ENCODE results near the gene ZNF618.

ZNF618 gene, protein sequence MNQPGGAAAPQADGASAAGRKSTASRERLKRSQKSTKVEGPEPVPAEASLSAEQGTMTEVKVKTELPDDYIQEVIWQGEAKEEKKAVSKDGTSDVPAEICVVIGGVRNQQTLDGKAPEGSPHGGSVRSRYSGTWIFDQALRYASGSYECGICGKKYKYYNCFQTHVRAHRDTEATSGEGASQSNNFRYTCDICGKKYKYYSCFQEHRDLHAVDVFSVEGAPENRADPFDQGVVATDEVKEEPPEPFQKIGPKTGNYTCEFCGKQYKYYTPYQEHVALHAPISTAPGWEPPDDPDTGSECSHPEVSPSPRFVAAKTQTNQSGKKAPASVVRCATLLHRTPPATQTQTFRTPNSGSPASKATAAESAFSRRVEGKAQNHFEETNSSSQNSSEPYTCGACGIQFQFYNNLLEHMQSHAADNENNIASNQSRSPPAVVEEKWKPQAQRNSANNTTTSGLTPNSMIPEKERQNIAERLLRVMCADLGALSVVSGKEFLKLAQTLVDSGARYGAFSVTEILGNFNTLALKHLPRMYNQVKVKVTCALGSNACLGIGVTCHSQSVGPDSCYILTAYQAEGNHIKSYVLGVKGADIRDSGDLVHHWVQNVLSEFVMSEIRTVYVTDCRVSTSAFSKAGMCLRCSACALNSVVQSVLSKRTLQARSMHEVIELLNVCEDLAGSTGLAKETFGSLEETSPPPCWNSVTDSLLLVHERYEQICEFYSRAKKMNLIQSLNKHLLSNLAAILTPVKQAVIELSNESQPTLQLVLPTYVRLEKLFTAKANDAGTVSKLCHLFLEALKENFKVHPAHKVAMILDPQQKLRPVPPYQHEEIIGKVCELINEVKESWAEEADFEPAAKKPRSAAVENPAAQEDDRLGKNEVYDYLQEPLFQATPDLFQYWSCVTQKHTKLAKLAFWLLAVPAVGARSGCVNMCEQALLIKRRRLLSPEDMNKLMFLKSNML

GRCh38 chr9:113876151-113876992 is at the start of gene ZNF618:
Gene ZNF618 (plus strand): TSS chr9:113876309. CDS start chr9:113876381, 72 bp downstream.
- DNase-seq (ENCODE audit: low read depth), result no peak

GRCh38 chr9:113828221-113828620 is 47.9 kb upstream of the ZNF618 start:
- DNase-seq (ENCODE audit: low read depth), result no peak

- no peak for DNase-seq (ENCODE audit: low read depth)
Measured at GRCh38 chr9:113837334-113837733, 38.8 kb upstream of the ZNF618 start.

- no peak for DNase-seq (ENCODE audit: low read depth)
Measured at GRCh38 chr9:113842086-113842485, 34.0 kb upstream of the ZNF618 start.

DNA sequence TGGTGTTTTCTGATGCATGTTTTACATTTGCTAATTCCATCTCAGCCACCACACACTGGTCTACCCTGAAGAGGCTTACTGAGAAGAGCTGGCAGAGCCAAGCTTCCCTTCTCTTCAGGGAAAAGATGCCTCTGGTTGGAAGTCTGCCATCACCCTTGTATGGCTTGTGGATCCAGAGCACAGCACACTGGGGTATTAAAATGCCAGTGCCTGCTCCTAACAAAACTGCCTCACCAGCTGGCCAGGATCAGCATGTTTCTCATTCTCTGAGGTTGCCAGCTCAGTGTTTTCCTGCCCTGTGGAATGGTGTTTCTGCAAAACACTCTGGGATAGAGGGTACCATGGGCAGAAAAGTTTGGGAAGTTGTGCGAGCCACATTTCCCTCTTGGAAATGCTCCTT is 31.6 kb upstream of the ZNF618 start:
- DNase-seq (ENCODE audit: low read depth), result no peak

DNA sequence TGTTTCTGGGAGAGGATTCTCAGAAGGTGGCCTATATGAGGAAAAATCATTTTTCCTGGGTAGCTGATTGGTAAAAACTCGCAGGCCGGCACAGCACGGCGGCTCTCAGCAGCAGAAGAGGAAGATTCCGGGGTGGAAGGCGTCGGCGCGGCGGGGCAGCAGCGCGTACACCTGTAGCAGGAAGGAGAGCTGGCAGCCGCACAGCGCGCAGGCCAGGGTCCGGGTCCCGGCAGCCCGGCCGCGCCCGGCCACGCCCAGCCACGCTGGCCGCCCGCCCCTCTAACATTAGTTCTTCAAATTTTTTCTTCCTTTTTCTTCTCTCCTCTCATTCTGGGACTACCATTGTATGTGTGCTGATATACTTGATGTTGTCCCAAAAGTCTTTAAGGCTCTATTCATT is 24.8 kb upstream of the ZNF618 start:
- DNase-seq (ENCODE audit: low read depth), result no peak

DNA sequence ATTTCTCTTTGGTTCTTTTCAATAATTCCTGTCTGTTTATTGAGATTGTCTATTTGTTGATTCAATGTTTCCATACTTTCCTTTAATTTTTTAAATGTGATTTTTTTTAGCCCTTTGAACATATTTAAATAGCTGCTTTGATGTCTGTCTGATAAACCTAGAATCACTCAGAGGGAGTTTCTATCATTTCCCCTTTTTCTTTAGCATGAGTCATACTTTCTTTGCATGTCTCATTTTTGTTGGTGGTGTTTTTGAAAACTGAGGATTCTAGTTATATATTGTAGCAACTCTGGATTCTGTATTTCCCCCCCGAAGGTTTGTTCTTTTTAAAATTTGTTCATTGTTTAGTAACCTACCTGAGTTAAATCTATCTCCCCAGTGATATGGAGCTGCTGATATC is 24.2 kb upstream of the ZNF618 start:
- no peak for DNase-seq (ENCODE audit: low read depth)

DNA sequence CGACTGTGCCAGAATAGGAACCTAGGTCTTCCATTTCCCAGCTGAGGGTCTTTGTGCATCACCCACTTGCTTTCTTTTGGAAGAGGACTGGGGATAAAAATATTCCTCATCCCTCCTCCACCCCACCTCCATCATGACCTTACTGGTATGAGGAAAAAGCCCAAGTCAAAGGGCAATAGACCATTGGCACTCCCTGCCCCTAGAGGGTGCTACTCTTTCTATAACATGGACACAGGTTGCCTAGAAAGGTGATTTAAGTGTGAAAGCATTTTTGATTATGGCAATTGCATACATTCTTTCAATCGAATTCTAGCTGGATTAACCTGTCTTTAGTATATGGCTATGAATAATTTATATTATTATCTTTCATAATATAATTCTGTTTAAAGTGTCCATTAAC is 22.8 kb upstream of the ZNF618 start:
- DNase-seq (ENCODE audit: low read depth), result no peak

GRCh38 chr9:113854310-113854709 is 21.8 kb upstream of the ZNF618 start:
- no peak for DNase-seq (ENCODE audit: low read depth)

DNA sequence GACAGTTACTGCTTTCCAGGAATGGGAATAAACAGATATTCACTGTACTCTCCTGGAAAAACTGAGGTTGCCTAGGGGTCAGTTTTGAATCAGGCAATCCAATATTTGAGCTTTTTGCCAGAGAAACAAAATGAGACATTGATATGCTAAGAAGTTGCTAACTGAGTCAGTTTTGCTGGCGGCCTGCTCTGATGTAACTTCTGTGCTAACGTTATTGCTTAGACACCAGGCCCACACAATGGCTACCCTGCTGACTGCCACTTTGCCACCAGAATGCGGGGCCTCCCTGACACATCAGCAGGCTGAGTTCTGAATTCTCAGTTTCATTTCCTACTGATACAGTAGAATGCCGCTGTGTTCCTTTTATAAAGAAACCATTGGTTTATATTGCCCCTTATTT is 18.2 kb upstream of the ZNF618 start:
- DNase-seq (ENCODE audit: low read depth), result no peak

DNA sequence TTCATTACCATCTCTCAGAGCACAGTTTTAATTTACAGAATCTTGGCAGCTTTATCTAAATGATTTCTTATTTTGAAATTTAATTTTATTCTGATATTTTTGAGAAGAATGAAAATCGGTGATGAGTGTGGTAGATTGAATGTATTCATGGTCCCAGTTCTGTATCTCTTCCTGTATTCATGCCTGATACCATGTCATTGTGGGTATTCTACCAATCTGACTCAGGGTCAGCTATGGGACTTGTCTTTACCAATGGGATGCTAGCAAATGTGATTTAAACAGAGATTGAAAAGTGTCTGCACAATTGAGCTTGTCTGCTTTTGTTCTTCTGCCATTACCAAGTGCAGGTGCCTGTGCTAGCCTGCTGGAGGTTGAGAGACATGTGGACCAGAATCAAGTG is 17.8 kb upstream of the ZNF618 start:
- DNase-seq (ENCODE audit: low read depth), result no peak

DNA sequence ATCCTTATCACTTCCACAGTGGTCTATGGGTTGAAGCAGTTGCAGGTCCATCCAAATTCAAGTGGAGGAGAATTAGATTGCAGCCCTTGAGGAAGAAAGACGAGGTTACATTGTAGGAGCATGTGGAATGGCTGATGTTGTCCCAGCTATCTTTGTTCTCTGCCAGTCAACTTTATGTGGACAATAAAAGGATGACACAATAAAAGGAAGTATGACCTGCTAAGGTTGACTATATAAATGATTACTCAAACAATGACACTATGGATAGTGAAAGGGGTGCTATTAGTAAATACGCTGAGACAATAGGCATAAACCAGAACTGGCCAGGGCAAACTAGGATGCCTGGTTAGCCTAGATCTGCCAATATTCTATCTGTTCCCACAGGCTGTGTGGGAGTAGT is 12.8 kb upstream of the ZNF618 start:
- DNase-seq (ENCODE audit: low read depth), result no peak

- no peak for DNase-seq (ENCODE audit: low read depth)
Measured at GRCh38 chr9:113868501-113868900, 7.6 kb upstream of the ZNF618 start.

GRCh38 chr9:113872485-113873143 is 3.5 kb upstream of the ZNF618 start:
- no peak for DNase-seq (ENCODE audit: low read depth)

DNA sequence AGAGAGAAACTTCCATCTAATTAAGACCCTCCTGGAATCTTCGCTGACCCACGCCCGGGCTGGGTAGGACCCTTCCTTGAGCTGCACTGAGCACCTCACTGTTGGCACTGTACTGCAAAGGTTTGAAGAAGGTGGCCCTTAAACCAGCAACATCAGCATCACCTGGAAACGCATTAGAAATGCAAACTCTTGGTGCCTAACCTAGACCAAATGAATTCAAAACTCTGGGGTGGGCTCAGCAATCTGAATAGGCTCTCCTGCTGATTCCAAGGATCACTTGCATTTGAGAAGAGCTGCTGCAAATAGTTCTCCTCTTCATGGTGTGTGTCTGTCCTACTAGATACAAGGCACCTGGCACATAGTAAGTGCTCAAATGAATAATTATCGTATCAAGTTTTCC is 2.7 kb upstream of the ZNF618 start:
- DNase-seq (ENCODE audit: low read depth), result no peak

DNA sequence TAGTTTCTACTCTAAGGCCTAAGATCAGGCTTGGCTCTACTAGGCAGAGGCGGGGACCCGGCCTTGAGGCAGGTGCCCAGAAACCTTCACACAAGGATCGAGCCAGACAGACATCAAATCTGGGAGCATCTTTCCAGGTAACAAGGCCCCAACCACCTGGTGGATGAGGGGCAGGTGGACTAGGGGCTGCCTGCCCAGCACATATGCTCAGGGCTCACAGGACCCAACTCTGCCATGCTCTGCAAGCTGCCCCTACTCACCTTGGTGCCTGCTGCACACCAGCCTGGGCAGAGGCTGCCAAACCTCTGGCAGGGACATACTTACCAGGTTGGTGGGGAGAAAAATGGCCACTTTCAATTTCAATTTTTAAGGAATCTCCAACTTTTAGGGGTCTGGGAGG is 2.2 kb upstream of the ZNF618 start:
- DNase-seq (ENCODE audit: low read depth), result no peak

DNA sequence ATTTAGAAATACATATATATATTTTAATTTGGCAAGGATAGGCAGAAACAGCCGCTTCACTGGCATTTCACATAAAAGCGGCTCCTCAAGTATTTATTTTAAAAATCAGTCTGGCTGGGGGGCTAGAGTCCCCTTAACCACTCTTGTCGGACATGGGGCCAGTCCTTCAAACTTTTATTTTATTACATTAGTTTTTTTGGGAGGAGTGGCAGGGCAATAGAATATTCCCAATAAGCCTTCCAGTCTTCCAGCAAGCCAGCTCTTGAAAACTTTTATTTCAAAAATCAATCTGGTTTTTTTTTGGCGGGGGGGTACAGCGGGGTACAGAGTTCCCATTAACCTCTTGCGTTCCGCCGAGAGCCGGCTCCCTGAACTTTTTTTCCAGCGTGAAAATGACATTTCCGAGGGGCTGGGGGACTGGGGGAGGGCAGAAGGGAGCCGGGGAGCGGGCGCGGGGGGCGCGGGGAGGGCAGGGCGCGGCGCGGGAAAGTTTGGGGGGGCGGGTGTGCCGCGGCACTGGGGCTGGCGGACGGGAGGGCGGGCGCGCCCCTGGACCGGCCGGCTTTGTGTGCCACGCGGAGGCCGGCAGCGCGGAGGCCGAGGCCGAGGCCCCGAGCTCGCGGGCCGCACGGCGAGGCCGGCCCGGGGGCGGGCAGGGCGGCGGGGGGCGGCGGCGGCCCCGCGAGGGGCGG is 504 bp upstream of the ZNF618 start:
- no peak for DNase-seq (ENCODE audit: low read depth)

DNA sequence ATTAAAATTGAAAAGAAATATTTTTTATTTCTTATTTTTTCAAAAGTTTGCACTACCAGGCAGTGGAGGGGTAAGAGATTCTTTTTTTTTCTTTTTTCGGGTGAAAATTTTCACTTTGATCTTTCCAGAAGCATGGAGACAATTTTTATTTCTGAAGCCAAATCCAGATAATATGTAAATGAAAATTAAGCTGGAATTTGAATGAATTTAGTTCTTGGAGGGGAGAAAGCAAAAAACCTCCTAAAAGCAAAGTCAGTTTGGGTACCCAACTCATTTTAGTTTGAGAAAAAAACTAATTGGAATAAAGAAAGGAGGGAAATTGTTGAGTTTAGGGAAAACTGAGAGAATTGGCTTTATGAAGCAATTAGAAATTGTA is 872 bp downstream of the ZNF618 start:
- no peak for DNase-seq (ENCODE audit: low read depth)

DNA sequence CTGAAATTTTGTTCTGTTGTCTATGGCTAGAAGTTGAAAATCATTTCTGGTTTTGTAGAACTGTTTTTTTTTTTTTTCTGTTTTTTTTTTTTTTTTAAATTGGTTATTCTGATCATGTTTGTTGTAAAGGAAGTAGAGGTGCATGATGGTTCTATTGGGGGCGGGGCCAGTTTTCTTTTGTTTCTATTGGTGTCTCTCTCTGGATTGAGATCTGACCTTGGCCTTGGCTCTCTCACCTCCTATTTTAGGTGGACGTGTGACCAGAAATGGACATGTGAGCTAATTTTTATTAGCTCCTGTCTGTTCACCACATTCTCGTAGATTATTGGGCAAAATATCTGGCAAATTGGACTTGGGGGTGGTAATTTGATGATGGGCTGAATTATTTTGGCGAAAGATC is 3.2 kb downstream of the ZNF618 start:
- DNase-seq (ENCODE audit: low read depth), result no peak

DNA sequence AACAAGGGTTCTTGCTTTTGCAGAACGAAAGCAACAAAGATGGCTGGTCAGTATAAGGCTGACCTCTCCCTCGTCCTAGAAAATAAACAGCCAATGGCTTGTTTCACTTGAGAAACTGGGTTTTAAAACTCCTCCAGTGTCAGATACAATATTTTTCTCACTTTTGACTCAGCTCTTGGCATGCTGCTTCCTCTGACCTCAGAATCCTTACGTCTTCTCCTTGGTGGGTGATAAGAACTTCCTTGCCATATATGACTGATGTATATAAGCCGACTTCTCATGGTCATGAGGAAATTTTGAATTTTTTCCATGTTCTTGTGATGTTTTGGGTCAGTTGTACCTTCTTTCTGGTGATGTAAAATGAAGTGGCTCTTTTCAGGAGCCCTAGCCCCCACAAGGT is 3.8 kb downstream of the ZNF618 start:
- DNase-seq (ENCODE audit: low read depth), result no peak

DNA sequence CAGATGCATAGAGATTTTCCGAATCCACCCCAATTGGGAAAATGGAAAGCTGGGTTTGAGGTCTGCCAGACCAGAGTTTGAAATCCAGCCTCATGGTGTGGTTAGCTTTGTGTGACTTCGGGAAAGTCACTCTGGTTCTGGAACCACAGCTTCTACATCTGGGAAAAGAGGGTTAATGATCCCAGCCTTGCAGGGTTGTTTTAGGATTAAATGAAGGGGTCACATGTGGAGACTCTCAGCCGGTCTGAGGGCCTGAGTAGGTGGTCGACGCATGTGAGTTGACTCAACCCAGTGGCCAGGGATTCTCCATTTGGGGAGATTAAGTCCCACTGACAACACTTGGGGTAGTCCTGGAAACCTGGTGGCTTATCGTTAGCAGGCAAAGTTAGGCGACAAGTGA is 6.1 kb downstream of the ZNF618 start:
- no peak for DNase-seq (ENCODE audit: low read depth)

Data from stimulated activated CD8-positive, alpha-beta memory T cell treated with anti-CD3 and anti-CD28 coated beads, Interleukin-15, amount 100 ng/mL, for 1 hour (primary cell).